Panc1 (cell line): ENCODE data around the gene PSMA5.

Experiments
- CTCF ChIP-seq: fragments of 450-650 bp; IDR thresholded peaks from 2 replicates; pipeline ENCODE4 v1.5.1; 2017; ENCODE audit warnings: mild to moderate bottlenecking
- REST ChIP-seq, 2 experiments: IDR thresholded peaks; 2 replicates each; pipeline ENCODE4 v1.6.1; 2011 to 2012; ENCODE audit warnings: low read depth in 2 of 2, control low read depth in 1 of 2, low read length in 1 of 2, mild to moderate bottlenecking in 1 of 2, moderate library complexity in 1 of 2; ENCODE audit not compliant: insufficient read depth in 1 of 2
- TCF7L2 ChIP-seq: IDR thresholded peaks from 2 replicates; pipeline ENCODE4 v1.6.1; 2011; ENCODE audit warnings: mild to moderate bottlenecking, low read depth, low read length, inconsistent platforms

- TF ChIP-seq TCF7L2 = no peak
- no peak for TF ChIP-seq CTCF
- TF ChIP-seq REST (IDR thresholded peaks at IDR 0.05; ENCODE audit: insufficient read depth in 1 of 2, low read depth in 2 of 2, low read length in 1 of 2) = no peak
These were observed 35.1 kb downstream of the PSMA5 start for GRCh38 chr1:109391157-109391556.
